ENCODE measurements around the gene KAT8.
"Not testable (repeated sequence)": the region's sequence is repeated elsewhere in the genome, so short reads cannot be mapped to it uniquely, and the experiment has no call there.

KAT8 gene

GRCh38 chr16:31136287-31136662 lies 18.8 kb downstream of the KAT8 start:
- Histone ChIP-seq H3K9me3 (no peaks in the 10 kb centered on the region), H3K4me1 (peaks cover 20% of the 10 kb centered on the region), H3K27me3 (ENCODE audit: low read depth) (no peaks in the 10 kb centered on the region), H3K36me3 (replicated peaks) (peaks cover 7% of the 10 kb centered on the region), H3K4me3 (no peak overlapping the region)
- in situ Hi-C loops (cut with MboI; ENCODE audit: low sequenced_read_pairs): no loop called here
- no peak for DNase-seq (ENCODE audit: low spot score in 2 of 2)

GRCh38 chr16:31136822-31137499 lies 19.5 kb downstream of the KAT8 start:
- in situ Hi-C loops (cut with MboI; ENCODE audit: low sequenced_read_pairs); H3K9me3 ChIP-seq; H3K4me3 ChIP-seq; H3K36me3 ChIP-seq (replicated peaks); H3K27me3 ChIP-seq (ENCODE audit: low read depth); DNase-seq (ENCODE audit: low spot score in 2 of 2): not testable (repeated sequence)
- H3K4me1 ChIP-seq: peaks cover 27% of the 10 kb centered on the region

GRCh38 chr16:31138621-31139578 lies 21.4 kb downstream of the KAT8 start:
- no peak for DNase-seq (ENCODE audit: low spot score in 2 of 2)
- Histone ChIP-seq H3K4me1 (peaks cover 26% of the 10 kb centered on the region), H3K36me3 (replicated peaks) (no peaks in the 10 kb centered on the region), H3K9me3 (no peaks in the 10 kb centered on the region), H3K27me3 (ENCODE audit: low read depth) (no peaks in the 10 kb centered on the region), H3K4me3 (no peak overlapping the region)
- in situ Hi-C loops (cut with MboI; ENCODE audit: low sequenced_read_pairs): no loop called here

GRCh38 chr16:31141071-31141469 lies 23.6 kb downstream of the KAT8 start:
- in situ Hi-C loops (cut with MboI; ENCODE audit: low sequenced_read_pairs); H3K27me3 ChIP-seq (ENCODE audit: low read depth): not testable (repeated sequence)

GRCh38 chr16:31141489-31142108 lies 24.1 kb downstream of the KAT8 start:
- H3K4me1 ChIP-seq: peaks cover 11% of the 10 kb centered on the region
- peak in 1 of 2 experiments; percentile 47 for DNase-seq (ENCODE audit: low spot score in 2 of 2)
- in situ Hi-C loops (cut with MboI; ENCODE audit: low sequenced_read_pairs): no loop called here

More at GRCh38 chr16:31141071-31141469, 23.6 kb downstream of the KAT8 start:
- H3K9me3 ChIP-seq; DNase-seq (ENCODE audit: low spot score in 2 of 2); H3K4me3 ChIP-seq; H3K36me3 ChIP-seq (replicated peaks): not testable (repeated sequence)
- peaks cover 11% of the 10 kb centered on the region for H3K4me1 ChIP-seq

GRCh38 chr16:31142109-31143010 lies 24.9 kb downstream of the KAT8 start:
- peak overlapping the region; percentile 21 for H3K4me3 ChIP-seq
- no peaks in the 10 kb centered on the region for H3K36me3 ChIP-seq (replicated peaks)
- DNase-seq (ENCODE audit: low spot score in 2 of 2): peak; percentile 96 to 100
- H3K4me1 ChIP-seq: peaks cover 11% of the 10 kb centered on the region
- in situ Hi-C loops (cut with MboI; ENCODE audit: low sequenced_read_pairs): no loop called here
- no peaks in the 10 kb centered on the region for H3K27me3 ChIP-seq (ENCODE audit: low read depth)
- no peaks in the 10 kb centered on the region for H3K9me3 ChIP-seq

More at GRCh38 chr16:31141489-31142108, 24.1 kb downstream of the KAT8 start:
- no peaks in the 10 kb centered on the region for H3K27me3 ChIP-seq (ENCODE audit: low read depth)
- H3K9me3 ChIP-seq: no peaks in the 10 kb centered on the region
- H3K4me3 ChIP-seq: peak overlapping the region; percentile 21
- H3K36me3 ChIP-seq (replicated peaks): no peaks in the 10 kb centered on the region

GRCh38 chr16:31143011-31143693 lies 25.7 kb downstream of the KAT8 start:
- no peak overlapping the region for H3K4me3 ChIP-seq
- H3K36me3 ChIP-seq (replicated peaks): no peaks in the 10 kb centered on the region
- H3K9me3 ChIP-seq: no peaks in the 10 kb centered on the region
- no peak for DNase-seq (ENCODE audit: low spot score in 2 of 2)
- H3K27me3 ChIP-seq (ENCODE audit: low read depth): no peaks in the 10 kb centered on the region
- peaks cover 11% of the 10 kb centered on the region for H3K4me1 ChIP-seq
- in situ Hi-C loops (cut with MboI; ENCODE audit: low sequenced_read_pairs): no loop called here

- H3K27me3 ChIP-seq (ENCODE audit: low read depth): no peaks in the 10 kb centered on the region
- no peak for DNase-seq (ENCODE audit: low spot score in 2 of 2)
- H3K4me3 ChIP-seq: no peak overlapping the region
- H3K36me3 ChIP-seq (replicated peaks): no peaks in the 10 kb centered on the region
- in situ Hi-C loops (cut with MboI; ENCODE audit: low sequenced_read_pairs): no loop called here
- no peaks in the 10 kb centered on the region for H3K9me3 ChIP-seq
- peaks cover 11% of the 10 kb centered on the region for H3K4me1 ChIP-seq
Measured at GRCh38 chr16:31143694-31144148, 26.3 kb downstream of the KAT8 start.

GRCh38 chr16:31144418-31144817 lies 27.0 kb downstream of the KAT8 start:
- H3K36me3 ChIP-seq (replicated peaks); H3K9me3 ChIP-seq; DNase-seq (ENCODE audit: low spot score in 2 of 2); H3K4me3 ChIP-seq; in situ Hi-C loops (cut with MboI; ENCODE audit: low sequenced_read_pairs); H3K27me3 ChIP-seq (ENCODE audit: low read depth): not testable (repeated sequence)
- H3K4me1 ChIP-seq: peaks cover 11% of the 10 kb centered on the region

- Histone ChIP-seq H3K4me1 (peaks cover 11% of the 10 kb centered on the region), H3K36me3 (replicated peaks) (no peaks in the 10 kb centered on the region), H3K4me3 (no peak overlapping the region), H3K9me3 (no peaks in the 10 kb centered on the region), H3K27me3 (ENCODE audit: low read depth) (no peaks in the 10 kb centered on the region)
- in situ Hi-C loops (cut with MboI; ENCODE audit: low sequenced_read_pairs): no loop called here
- DNase-seq (ENCODE audit: low spot score in 2 of 2): no peak
Measured at GRCh38 chr16:31145398-31145990, 28.0 kb downstream of the KAT8 start.

- Histone ChIP-seq H3K9me3 (no peaks in the 10 kb centered on the region), H3K36me3 (replicated peaks) (no peaks in the 10 kb centered on the region), H3K27me3 (ENCODE audit: low read depth) (no peaks in the 10 kb centered on the region), H3K4me3 (no peak overlapping the region), H3K4me1 (peaks cover 3% of the 10 kb centered on the region)
- in situ Hi-C loops (cut with MboI; ENCODE audit: low sequenced_read_pairs): no loop called here
- no peak for DNase-seq (ENCODE audit: low spot score in 2 of 2)
Measured at GRCh38 chr16:31147574-31147973, 30.1 kb downstream of the KAT8 start.

GRCh38 chr16:31148281-31148728 lies 30.8 kb downstream of the KAT8 start:
- H3K4me1 ChIP-seq: no peaks in the 10 kb centered on the region
- no peak for DNase-seq (ENCODE audit: low spot score in 2 of 2)
- H3K4me3 ChIP-seq: no peak overlapping the region
- H3K27me3 ChIP-seq (ENCODE audit: low read depth): no peaks in the 10 kb centered on the region
- H3K9me3 ChIP-seq: no peaks in the 10 kb centered on the region
- no peaks in the 10 kb centered on the region for H3K36me3 ChIP-seq (replicated peaks)
- in situ Hi-C loops (cut with MboI; ENCODE audit: low sequenced_read_pairs): no loop called here
